ENCODE results near the gene LPCAT1. TPM values are rescaled to one million over a fixed set of nuclear protein-coding genes. Genes with fewer than 3 reads are reported as not detected.

The LPCAT1 gene
- total and polyA plus RNA-seq, 2 of the 4 experiments (the other 2 are of a cell fraction): 17.7 to 33.6 TPM

GRCh38 chr5:1536871-1537602, 13.3 kb upstream of the LPCAT1 start:
- Histone ChIP-seq H3K4me3 (ENCODE audit: insufficient read depth, low read depth, low read length) (no peak overlapping the region), H2BK5ac (ENCODE audit: low read depth, low read length, poor library complexity, severe bottlenecking) (no peak overlapping the region), H3K9me1 (ENCODE audit: insufficient read depth, low read length) (no peaks in the 10 kb centered on the region), H4K20me1 (ENCODE audit: insufficient read depth, low read length) (no peaks in the 10 kb centered on the region), H3K79me1 (ENCODE audit: low read depth in 1 of 2, low read length in 2 of 2) (no peaks in the 10 kb centered on the region), H3K4me1 (ENCODE audit: control insufficient read depth, insufficient read depth, low read length) (no peaks in the 10 kb centered on the region), H4K8ac (ENCODE audit: low read depth in 2 of 2, low read length in 2 of 2) (no peak overlapping the region), H2BK15ac (ENCODE audit: low read depth, low read length) (no peak overlapping the region), H4K5ac (ENCODE audit: low read depth, low read length) (no peak overlapping the region), H3K23ac (ENCODE audit: low read depth, low read length) (no peak overlapping the region), H2BK120ac (ENCODE audit: low read depth, low read length) (no peak overlapping the region), H3K27me3 (ENCODE audit: control insufficient read depth, insufficient read depth, low read length) (peaks cover 19% of the 10 kb centered on the region), H3K27ac (ENCODE audit: insufficient read depth, low read length) (no peak overlapping the region), H2AK9ac (replicated peaks; ENCODE audit: low read depth, low read length, poor library complexity) (no peak overlapping the region), H4K91ac (ENCODE audit: insufficient read depth, low read depth, low read length) (no peak overlapping the region), H3K9me3 (ENCODE audit: control insufficient read depth, insufficient read depth, low read length) (no peaks in the 10 kb centered on the region), H2AFZ (replicated peaks; ENCODE audit: low read length, poor library complexity) (no peak overlapping the region), H3K56ac (ENCODE audit: extremely low read depth, insufficient read depth, low read length) (no peak overlapping the region), H3K9ac (ENCODE audit: low read depth, low read length) (no peak overlapping the region), H3K36me3 (ENCODE audit: control insufficient read depth, insufficient read depth, low read length) (no peaks in the 10 kb centered on the region), H3K4ac (ENCODE audit: low read depth, low read length) (no peak overlapping the region), H3K18ac (ENCODE audit: low read depth, low read length) (no peak overlapping the region), H2AK5ac (ENCODE audit: low read depth, low read length) (no peak overlapping the region), H3K4me2 (ENCODE audit: low read depth, low read length) (peak overlapping the region; percentile 44), H2BK20ac (ENCODE audit: low read depth, low read length) (no peak overlapping the region), H3K14ac (replicated peaks; ENCODE audit: low read depth, low read length) (no peak overlapping the region)
- peak; percentile 56 for ATAC-seq (ENCODE audit: low read depth)
- dilution Hi-C loops (cut with HindIII; ENCODE audit: low sequenced_read_pairs, unreplicated experiment) (no loop called here), in situ Hi-C loops (cut with MboI; ENCODE audit: low sequenced_read_pairs) (no loop called here), intact Hi-C loops (cut with micrococcal nuclease) (no loop called here)
- CTCF ChIA-PET: interaction anchor here (1.1 kb wide), 1 partner anchor 16 kb away, joined by 3 read pairs; no protein-coding TSS in a partner anchor
- no TSS peak for BruUV-seq (replicated peaks)
- WGBS, 2 experiments (ENCODE audit: extremely low coverage in 2 of 2, insufficient read length in 1 of 2): no CpG with 5 or more reads among the region's 8 CpGs
- DNase-seq: no peak
- TF ChIP-seq SMC3 (IDR thresholded peaks at IDR 0.05; ENCODE audit: low read depth, low read length) (no peak), CEBPB (IDR thresholded peaks at IDR 0.05; ENCODE audit: low read depth, low read length) (0 out of 2 replicates have a peak, but pooled peaks have one; percentile 11), RAD21 (IDR thresholded peaks at IDR 0.05; ENCODE audit: low read length) (no peak), CHD1 (IDR thresholded peaks at IDR 0.05; ENCODE audit: low read depth, low read length) (no peak), NFE2L2 (IDR thresholded peaks at IDR 0.05; ENCODE audit: low read depth, low read length) (no peak), RFX5 (IDR thresholded peaks at IDR 0.05; ENCODE audit: low read depth, low read length) (no peak)
- TF ChIP-seq, protein P1, sequence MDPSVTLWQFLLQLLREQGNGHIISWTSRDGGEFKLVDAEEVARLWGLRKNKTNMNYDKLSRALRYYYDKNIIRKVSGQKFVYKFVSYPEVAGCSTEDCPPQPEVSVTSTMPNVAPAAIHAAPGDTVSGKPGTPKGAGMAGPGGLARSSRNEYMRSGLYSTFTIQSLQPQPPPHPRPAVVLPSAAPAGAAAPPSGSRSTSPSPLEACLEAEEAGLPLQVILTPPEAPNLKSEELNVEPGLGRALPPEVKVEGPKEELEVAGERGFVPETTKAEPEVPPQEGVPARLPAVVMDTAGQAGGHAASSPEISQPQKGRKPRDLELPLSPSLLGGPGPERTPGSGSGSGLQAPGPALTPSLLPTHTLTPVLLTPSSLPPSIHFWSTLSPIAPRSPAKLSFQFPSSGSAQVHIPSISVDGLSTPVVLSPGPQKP (IDR thresholded peaks at IDR 0.05; ENCODE audit: borderline replicate concordance, low read depth, low read length): no peak
- POLR2A ChIA-PET (ENCODE audit: unreplicated experiment): no interaction called here

Data from IMR-90 (cell line).